KOPT-K1 (cell line): ENCODE data around the gene CHID1.

Experiments
- H3K27ac ChIP-seq: fragments of 200-600 bp; sonication (generic); 2 replicates; pipeline ENCODE4 v1.5.1; 2016; ENCODE audit warnings: antibody characterized with exemption, mild to moderate bottlenecking, low read depth, low read length; ENCODE audit not compliant: poor library complexity, severe bottlenecking
- H3K36me3 ChIP-seq: fragments of 200-600 bp; sonication (generic); 2 replicates; pipeline ENCODE4 v1.5.1; 2017; ENCODE audit warnings: antibody characterized with exemption, mild to moderate bottlenecking, low read length, moderate library complexity; ENCODE audit not compliant: insufficient read depth
- H3K9me3 ChIP-seq: fragments of 200-600 bp; sonication (generic); 2 replicates; pipeline ENCODE4 v1.5.1; 2017; ENCODE audit warnings: antibody characterized with exemption, low read length, mild to moderate bottlenecking; ENCODE audit not compliant: insufficient read depth, poor library complexity, severe bottlenecking

CHID1 gene

DNA sequence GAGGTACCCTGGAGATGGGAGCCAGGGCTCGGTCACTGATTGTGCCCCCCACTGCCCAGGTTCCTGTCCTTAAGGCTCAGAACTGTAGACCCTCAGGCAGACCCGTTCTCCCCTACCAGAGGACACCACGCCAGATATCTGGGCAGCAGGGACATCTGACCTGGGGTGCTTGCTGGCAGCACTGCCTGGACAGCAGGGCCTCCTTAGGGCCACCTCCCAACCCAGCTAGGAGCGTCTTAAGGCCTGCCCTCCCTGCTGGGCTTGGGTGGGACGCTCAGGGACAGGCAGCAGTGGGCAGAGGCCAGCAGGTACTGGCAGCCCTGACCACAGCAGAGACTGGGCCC is 71.4 kb downstream of the CHID1 start:
- Histone ChIP-seq H3K36me3 (peaks cover 47% of the 10 kb centered on the region), H3K27ac (no peak overlapping the region), H3K9me3 (no peaks in the 10 kb centered on the region)

DNA sequence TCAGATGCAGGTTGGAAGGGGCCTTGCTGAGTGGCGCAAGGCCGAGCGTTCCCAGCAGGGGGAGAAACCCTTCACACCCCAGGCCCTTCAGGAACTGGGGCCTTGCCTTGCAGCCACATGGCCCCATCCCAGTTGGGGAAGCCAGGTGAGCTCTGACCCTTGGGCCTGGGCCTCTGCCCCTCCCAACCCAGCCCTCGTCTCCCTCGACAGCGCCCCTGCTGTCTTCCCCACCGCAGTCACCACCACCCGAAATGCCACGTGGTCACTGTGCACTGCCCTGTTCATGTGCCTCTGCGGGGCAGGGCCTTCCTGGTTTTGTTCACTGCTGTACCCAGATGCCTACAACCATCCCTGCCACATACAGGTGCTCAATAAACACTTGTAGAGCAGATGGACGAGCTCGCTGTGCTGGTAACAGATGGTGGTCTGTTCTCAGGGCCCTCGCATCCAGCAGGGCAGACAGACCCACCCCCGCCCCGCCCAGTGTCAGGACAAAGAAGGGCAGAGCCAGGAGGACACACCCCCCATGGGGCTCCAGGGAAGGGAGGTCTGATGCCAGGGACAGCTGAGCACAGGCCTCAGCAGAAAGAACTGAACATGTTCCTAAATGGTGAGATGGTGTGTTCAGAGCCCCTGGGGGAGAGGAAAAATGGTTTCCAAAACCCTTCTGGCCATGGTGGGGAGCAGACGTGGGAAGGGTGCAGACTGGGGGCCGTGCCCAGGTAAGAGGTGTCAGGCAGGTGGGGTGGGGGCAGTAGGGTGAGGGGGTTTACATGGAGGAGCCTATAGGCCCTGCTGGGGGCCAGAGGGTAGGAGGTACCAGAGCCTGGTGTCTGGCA is 72.0 kb downstream of the CHID1 start:
- H3K9me3 ChIP-seq: no peaks in the 10 kb centered on the region
- H3K36me3 ChIP-seq: peaks cover 47% of the 10 kb centered on the region
- no peak overlapping the region for H3K27ac ChIP-seq

DNA sequence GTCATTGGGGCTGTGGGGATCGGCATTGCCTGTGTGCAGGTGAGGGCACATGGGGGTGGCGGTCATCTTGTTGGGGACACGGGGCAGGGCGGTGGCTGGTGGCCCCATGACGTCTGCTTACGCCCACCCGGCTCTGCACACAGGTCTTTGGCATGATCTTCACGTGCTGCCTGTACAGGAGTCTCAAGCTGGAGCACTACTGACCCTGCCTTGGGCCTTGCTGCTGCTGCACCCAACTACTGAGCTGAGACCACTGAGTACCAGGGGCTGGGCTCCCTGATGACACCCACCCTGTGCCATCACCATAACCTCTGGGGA is 72.7 kb downstream of the CHID1 start:
- Histone ChIP-seq H3K27ac (no peak overlapping the region), H3K9me3 (no peaks in the 10 kb centered on the region), H3K36me3 (peaks cover 47% of the 10 kb centered on the region)

DNA sequence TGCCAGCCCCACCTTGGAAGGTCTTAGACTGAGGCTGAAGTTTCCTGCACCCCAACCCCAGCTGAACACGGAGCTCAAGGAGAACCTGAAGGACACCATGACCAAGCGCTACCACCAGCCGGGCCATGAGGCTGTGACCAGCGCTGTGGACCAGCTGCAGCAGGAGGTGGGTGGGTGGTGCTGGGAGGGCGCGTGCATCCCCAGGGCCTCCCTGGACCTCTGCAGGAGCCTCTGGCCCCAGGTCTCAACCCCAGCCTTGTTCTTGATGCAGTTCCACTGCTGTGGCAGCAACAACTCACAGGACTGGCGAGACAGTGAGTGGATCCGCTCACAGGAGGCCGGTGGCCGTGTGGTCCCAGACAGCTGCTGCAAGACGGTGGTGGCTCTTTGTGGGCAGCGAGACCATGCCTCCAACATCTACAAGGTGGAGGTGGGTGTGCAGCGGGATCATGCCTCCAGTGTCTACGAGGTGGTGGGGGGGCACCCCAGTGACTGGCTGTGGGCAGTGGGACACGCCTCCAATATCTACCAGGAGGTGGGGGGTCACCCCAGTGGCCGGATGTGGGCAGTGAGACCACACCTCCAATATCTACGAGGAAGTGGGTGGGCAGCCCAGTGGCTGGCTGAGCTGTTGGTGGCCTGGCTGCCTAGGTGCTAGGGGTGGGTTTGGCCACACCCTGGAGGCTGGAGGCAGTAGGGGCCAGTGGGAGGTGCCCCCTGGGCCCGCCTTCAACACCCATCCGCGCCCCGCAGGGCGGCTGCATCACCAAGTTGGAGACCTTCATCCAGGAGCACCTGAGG is 73.2 kb downstream of the CHID1 start:
- peaks cover 47% of the 10 kb centered on the region for H3K36me3 ChIP-seq
- H3K27ac ChIP-seq: no peak overlapping the region
- no peaks in the 10 kb centered on the region for H3K9me3 ChIP-seq

DNA sequence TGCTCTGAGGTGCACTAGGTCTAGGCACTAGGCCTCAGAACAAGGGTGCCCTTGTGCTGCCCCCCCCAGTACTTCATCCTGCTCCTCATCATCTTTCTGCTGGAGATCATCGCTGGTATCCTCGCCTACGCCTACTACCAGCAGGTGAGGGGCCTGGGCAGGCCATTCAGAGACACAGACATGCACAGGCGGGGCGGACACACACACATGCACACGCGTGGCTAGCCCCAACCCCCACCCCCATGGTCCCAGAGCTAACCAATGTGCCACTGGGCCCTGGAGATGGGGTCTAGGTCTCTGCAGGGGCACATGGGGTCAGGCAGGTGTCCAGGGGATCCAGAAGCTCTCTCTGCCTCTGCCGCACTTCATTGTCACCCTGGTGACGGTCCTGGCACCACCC is 73.9 kb downstream of the CHID1 start:
- H3K9me3 ChIP-seq: no peaks in the 10 kb centered on the region
- no peak overlapping the region for H3K27ac ChIP-seq
- peaks cover 47% of the 10 kb centered on the region for H3K36me3 ChIP-seq

DNA sequence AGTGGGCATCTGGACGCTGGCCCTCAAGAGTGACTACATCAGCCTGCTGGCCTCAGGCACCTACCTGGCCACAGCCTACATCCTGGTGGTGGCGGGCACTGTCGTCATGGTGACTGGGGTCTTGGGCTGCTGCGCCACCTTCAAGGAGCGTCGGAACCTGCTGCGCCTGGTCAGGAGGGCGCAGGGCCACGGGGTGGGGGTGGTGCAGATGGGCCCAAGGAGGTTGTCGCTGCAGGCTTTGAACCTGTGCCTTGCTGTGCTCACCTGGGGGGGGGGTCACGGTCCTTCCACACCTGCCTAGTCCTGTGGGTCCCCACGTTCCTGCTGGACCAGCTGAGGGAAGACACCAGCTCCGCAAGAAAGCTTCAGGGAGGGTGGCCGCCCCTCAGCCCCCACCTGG is 74.3 kb downstream of the CHID1 start:
- Histone ChIP-seq H3K9me3 (no peaks in the 10 kb centered on the region), H3K27ac (no peak overlapping the region), H3K36me3 (peaks cover 47% of the 10 kb centered on the region)

DNA sequence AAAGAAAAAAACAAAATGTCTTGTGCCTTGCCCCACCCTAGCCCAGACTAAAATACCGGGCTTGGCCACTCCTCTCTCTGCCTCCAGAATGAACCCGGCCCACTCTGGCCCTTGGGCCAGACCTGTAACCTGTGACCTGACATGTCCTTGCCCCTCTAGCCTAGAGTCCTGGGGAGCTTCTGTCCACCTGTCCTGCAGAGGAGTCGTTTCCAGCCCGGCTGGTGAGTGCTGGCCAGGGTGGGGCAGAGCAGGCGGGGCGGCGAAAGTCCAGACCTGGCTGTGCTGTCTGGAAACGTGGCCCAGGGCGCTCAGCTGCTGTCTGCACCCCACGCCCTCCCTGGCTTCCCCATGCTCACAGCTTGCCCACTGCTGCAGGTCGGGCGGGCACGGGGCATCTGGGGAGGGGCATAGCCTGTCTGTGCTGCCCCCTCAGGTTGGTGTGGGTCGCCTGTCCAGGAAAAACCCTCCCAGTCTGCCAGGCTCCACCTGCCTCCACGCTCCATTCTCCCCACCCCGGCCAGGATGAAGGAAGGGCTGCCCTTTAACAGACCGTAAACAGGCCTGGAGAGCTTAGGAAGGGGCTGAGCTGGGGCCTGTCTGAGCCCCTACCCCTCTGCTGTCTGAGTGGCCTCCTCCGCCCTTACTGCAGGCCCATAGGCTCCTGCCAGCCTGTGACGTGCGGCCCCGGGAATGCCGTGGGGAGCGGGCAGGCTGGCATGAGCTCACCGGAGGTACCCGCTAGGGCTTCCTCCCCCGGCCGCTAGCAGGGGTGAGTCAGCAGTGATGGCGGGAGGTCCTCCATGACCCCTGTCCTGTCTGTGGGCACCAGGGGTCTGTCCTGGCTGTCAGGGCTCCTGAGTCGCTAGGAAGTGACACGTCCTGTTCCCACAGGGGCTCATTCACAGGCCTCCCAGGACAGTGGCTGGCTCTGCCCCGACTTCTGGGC is 76.0 kb downstream of the CHID1 start:
- Histone ChIP-seq H3K27ac (no peak overlapping the region), H3K9me3 (no peaks in the 10 kb centered on the region), H3K36me3 (peaks cover 33% of the 10 kb centered on the region)

DNA sequence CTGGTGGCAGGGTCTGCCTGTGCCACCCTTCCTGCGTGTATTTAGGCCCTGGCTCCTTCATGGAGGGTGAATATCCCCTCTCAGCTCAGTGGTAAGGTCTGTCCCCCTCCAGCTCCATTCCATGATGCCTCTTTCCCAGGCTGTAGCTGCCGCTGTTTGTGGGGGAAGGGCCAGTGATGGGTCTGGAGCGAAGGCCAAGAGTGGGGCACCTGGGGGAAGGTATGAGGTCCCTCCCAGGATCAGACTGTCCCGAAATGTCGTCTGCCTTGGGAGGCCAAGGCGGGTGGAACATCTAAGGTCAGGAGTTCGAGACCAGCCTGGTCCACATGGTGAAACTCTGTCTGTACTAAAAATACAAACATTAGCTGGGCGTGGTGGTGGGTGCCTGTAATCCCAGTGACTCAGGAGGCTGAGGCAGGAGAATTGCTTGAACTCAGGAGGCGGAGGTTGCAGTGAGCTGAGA is 76.7 kb downstream of the CHID1 start:
- Histone ChIP-seq H3K27ac (no peak overlapping the region), H3K36me3 (peaks cover 25% of the 10 kb centered on the region), H3K9me3 (no peaks in the 10 kb centered on the region)

DNA sequence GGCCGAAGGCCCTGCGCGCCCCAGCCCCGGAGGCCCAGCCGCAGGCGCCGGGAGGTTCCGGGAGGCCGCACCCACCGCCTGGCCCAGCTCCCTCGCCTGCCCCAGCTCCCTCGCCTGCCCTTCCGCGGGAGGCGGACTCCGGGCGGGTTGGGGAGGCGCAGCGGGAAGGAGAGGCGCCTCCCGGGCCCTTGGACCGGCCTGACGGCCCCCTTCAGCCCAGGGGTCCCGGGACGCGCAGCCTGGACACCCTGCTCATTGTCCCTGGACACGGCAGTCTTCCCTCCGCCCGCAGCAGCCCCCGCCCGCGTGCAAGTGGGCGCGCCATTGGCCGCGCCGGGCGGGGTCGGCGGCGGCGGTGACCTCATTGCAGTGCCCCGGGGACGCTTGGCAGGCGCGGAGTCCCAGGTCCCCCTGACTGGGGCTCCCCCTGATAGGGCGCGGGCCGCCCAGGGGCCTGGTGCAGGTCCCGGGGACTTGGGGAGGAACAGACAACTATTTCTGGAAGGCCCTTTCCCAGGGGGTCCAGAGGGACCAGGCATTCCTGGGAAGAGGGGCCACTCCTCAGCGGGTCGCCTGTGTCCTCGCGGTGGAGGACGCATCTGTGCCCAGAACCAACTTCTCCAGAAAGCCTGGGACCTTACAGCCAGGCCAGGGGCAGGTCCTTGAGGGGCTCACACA is 77.4 kb downstream of the CHID1 start:
- Histone ChIP-seq H3K27ac (no peak overlapping the region), H3K36me3 (peaks cover 19% of the 10 kb centered on the region; the same call in 1 of the 2 replicates)

DNA sequence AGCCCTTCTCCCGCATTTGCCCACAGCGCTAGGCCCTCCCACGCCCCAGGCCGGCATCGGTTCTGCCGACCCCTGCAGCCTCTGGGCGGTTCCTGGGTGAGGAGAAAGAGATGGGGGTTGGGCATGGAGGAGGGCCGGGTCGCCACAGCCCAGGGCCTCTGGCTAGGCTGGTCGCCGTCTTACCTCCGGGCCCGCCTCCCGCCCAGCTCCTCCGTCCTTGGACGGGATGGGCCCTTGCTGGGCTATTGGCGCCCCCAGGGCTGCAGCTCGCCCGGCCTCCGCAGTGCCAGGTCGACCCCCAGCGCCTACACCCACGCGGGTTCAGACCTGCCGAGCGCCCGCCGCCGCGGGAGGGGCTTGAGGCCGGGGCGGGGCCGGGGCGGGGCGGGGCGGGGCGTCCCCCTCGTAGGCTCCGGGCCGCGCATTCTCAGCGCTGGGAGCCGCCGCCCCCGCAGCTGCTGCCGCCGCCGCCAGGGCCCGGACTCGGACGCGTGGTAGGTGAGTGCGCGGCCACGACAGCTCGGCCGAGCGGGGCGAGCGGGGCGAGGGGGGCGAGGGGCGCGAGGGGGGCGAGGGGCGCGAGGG is 78.0 kb downstream of the CHID1 start, which contains the start of gene CD151:
Gene CD151 (plus strand): TSS at position 424 of the 585 bp plus-strand sequence. CDS start 3,118 bp downstream, outside the sequence.
- no peaks in the 10 kb centered on the region for H3K9me3 ChIP-seq
- H3K36me3 ChIP-seq: peaks cover 13% of the 10 kb centered on the region; the same call in 1 of the 2 replicates
- no peak within 1 kb of the TSS for H3K27ac ChIP-seq

More for the DNA sequence above, 77.4 kb downstream of the CHID1 start:
- H3K9me3 ChIP-seq: no peaks in the 10 kb centered on the region

DNA sequence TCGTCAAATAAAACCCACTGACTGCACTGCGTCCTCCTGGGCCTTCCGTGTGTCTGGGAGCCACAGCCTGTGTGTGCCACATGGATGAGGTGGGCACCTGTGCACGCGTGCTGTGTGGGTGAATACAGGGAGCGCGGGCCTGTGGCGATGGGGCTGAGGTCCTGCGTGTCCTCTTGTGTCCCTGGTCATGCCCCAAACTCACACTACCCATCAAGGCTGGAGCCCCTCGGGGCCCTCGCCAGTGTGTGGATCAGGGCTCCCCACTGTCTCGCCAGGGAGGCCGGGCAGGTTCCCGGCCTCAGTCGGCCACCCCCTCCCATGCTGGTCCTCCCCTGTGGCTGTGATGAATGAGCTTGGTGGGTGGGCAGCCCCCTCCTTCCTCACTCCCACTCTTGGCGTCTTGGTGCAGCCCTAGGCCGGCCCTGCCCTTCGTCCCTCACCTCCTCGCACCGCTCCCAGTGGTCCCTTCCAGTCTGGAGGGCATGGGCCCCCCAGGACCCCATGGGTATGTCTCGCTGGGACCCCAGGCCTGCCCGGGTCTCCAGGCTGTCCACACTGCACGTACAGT is 78.6 kb downstream of the CHID1 start:
- no peaks in the 10 kb centered on the region for H3K9me3 ChIP-seq
- H3K27ac ChIP-seq: no peak overlapping the region
- H3K36me3 ChIP-seq: peaks cover 7% of the 10 kb centered on the region; the same call in 1 of the 2 replicates

DNA sequence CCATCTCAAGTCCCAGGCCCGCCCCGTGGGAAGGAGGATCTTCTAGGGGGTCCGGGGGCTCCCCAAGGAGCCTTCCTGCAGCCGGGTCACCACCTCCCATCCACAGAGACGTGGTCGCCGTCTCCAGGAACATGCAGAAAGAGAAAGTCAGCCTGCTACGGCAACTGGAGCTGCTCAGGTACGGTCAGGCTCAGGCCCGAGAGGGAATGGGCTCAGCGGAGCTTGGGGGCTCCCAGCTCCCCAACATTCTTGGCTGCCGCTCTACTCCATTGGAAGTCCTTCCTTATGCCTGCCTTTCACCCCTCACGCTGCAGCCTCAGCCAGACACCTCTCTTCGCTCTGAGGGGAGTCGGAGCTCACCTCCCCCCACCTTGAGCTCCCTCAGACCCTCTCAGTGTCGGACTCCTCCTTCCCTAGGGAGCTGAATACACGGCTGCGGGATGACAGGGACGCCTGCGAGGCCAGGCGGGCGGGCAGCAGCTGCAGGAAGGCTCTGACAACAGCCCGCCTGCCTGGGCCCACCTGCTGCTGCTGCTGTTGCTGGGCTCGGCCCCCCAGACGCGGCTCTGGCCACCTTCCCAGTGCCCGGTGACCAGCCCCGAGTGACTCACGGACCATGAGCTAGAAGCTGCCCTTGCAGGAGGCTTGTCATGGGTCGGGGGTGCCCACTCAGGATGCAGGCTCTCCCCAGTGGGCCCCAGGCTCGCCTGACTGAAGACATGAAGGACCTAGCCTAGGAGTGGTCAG is 79.3 kb downstream of the CHID1 start:
- Histone ChIP-seq H3K36me3 (0 out of 2 replicates have a peak, but pooled peaks cover under 1% of the 10 kb centered on the region), H3K27ac (no peak overlapping the region), H3K9me3 (no peaks in the 10 kb centered on the region)
